ENCODE results near the gene GOLGA8S.
"Not testable (repeated sequence)": the region's sequence is repeated elsewhere in the genome, so short reads cannot be mapped to it uniquely, and the experiment has no call there.

Gene GOLGA8S

GRCh38 chr15:23398357-23398756 lies 43.8 kb downstream of the GOLGA8S start:
- not testable (repeated sequence) for DNase-seq

GRCh38 chr15:23399207-23399606 lies 44.7 kb downstream of the GOLGA8S start:
- not testable (repeated sequence) for DNase-seq

GRCh38 chr15:23401627-23402026 lies 47.1 kb downstream of the GOLGA8S start:
- DNase-seq: no peak

GRCh38 chr15:23402140-23402539 lies 47.6 kb downstream of the GOLGA8S start:
- DNase-seq: no peak

GRCh38 chr15:23402544-23402943 lies 48.0 kb downstream of the GOLGA8S start:
- DNase-seq: no peak

- DNase-seq: no peak
Measured at GRCh38 chr15:23403550-23403949, 49.0 kb downstream of the GOLGA8S start.

GRCh38 chr15:23411841-23412240 lies 57.3 kb downstream of the GOLGA8S start:
- no peak for DNase-seq

- not testable (repeated sequence) for DNase-seq
Measured at GRCh38 chr15:23412881-23413600, 58.5 kb downstream of the GOLGA8S start.

All from CD4-positive, alpha-beta T cell treated with Interleukin-17A for 4 hours (primary cell).